ENCODE results near the gene NCF4. TPM values are rescaled to one million over a fixed set of nuclear protein-coding genes. Genes with fewer than 3 reads are reported as not detected.

NCF4 gene
- total RNA-seq, 1 experiment from 2014 or later, result not detected

DNA sequence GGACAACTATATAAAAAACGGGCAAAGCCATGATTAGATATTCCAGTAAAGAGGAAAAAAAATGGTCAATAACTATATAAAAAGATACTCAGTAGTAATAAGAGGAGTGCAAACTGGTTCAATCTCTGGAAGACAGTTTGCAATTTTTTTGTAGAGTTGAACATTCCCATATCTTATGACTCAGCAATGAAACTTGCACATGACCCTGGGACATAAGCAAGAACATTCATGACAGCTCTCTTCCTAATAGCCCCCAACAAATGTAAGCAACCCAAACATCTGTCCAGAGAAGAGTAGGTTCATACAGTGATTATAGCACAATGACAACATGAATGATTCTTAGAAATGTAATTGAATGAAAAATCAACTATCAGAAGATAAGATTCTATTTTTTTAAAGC, 30.8 kb downstream of the NCF4 start:
- Histone ChIP-seq H2AK5ac (ENCODE audit: insufficient read length, low read length) (no peak overlapping the region), H3K18ac (ENCODE audit: insufficient read length, low read depth, low read length) (no peak overlapping the region), H3K9me3 (ENCODE audit: control insufficient read depth, low read depth, low read length) (no peaks in the 10 kb centered on the region), H4K20me1 (ENCODE audit: control insufficient read depth, insufficient read depth, insufficient read length) (no peaks in the 10 kb centered on the region), H2BK15ac (ENCODE audit: low read depth, low read length) (no peak overlapping the region), H3K4me1 (ENCODE audit: insufficient read depth, low read length) (no peaks in the 10 kb centered on the region), H3K23ac (ENCODE audit: insufficient read length, low read depth, low read length) (no peak overlapping the region), H2BK5ac (ENCODE audit: insufficient read length, low read length) (no peak overlapping the region), H2BK20ac (ENCODE audit: low read depth, low read length, poor library complexity, severe bottlenecking) (no peak overlapping the region), H4K8ac (replicated peaks; ENCODE audit: insufficient read length, low read depth, low read length) (no peak overlapping the region), H3K9ac (ENCODE audit: extremely low read depth, insufficient read length, low read length) (no peak overlapping the region), H3K79me2 (ENCODE audit: insufficient read depth, low read length) (no peaks in the 10 kb centered on the region), H4K91ac (ENCODE audit: insufficient read length, low read depth, low read length) (no peak overlapping the region), H3K4ac (ENCODE audit: low read depth, low read length) (no peak overlapping the region), H4K5ac (ENCODE audit: insufficient read length, low read depth, low read length) (no peak overlapping the region), H2AFZ (ENCODE audit: low read length) (no peak overlapping the region), H3K14ac (ENCODE audit: insufficient read depth, low read length) (no peak overlapping the region), H3K79me1 (ENCODE audit: insufficient read depth, low read depth, low read length, poor library complexity, severe bottlenecking) (no peaks in the 10 kb centered on the region), H3K23me2 (ENCODE audit: insufficient read length, low read depth, low read length, poor library complexity, severe bottlenecking) (no peaks in the 10 kb centered on the region), H3T11ph (ENCODE audit: low read length) (no peak overlapping the region), H3K56ac (ENCODE audit: insufficient read length, low read depth, low read length) (no peak overlapping the region), H2BK120ac (ENCODE audit: low read depth, low read length, poor library complexity, severe bottlenecking) (no peak overlapping the region), H3K4me2 (ENCODE audit: insufficient read depth, insufficient read length, low read length) (no peak overlapping the region), H2BK12ac (ENCODE audit: insufficient read length, low read depth, low read length) (no peak overlapping the region), H3K27ac (ENCODE audit: insufficient read length, low read depth, low read length) (no peak overlapping the region), H3K27me3 (ENCODE audit: insufficient read depth, low read length) (no peaks in the 10 kb centered on the region)
- no CpG with 5 or more reads among the region's 1 CpG for WGBS (ENCODE audit: extremely low coverage, insufficient read length, low lambda C conversion rate)
- no peak for DNase-seq
- Mint-ChIP-seq H3K4me1 (no peaks in the 10 kb centered on the region; a peak in 1 of 4 replicates), H3K36me3 (ENCODE audit: insufficient read depth in 1 of 3, low read depth in 3 of 3) (peaks cover 0 to 12% (median 2%) of the 10 kb centered on the region in 3 experiments; a peak in 5 of 7 replicates), H3K4me3 (no peak overlapping the region), H3K9me3 (peaks cover 16 to 20% of the 10 kb centered on the region in 2 experiments), H3K27me3 (ENCODE audit: low read depth) (peaks cover 61% of the 10 kb centered on the region), H3K27ac (no peak overlapping the region)
- TF ChIP-seq, protein P1, sequence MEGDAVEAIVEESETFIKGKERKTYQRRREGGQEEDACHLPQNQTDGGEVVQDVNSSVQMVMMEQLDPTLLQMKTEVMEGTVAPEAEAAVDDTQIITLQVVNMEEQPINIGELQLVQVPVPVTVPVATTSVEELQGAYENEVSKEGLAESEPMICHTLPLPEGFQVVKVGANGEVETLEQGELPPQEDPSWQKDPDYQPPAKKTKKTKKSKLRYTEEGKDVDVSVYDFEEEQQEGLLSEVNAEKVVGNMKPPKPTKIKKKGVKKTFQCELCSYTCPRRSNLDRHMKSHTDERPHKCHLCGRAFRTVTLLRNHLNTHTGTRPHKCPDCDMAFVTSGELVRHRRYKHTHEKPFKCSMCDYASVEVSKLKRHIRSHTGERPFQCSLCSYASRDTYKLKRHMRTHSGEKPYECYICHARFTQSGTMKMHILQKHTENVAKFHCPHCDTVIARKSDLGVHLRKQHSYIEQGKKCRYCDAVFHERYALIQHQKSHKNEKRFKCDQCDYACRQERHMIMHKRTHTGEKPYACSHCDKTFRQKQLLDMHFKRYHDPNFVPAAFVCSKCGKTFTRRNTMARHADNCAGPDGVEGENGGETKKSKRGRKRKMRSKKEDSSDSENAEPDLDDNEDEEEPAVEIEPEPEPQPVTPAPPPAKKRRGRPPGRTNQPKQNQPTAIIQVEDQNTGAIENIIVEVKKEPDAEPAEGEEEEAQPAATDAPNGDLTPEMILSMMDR (conservative IDR thresholded peaks at IDR 0.05), result no peak
